ENCODE results near the gene MVB12B. TPM values are rescaled to one million over a fixed set of nuclear protein-coding genes. Genes with fewer than 3 reads are reported as not detected.

The MVB12B gene
- total and polyA plus RNA-seq, 8 donors, result 19.9 to 25.3 (median 22.8) TPM

DNA sequence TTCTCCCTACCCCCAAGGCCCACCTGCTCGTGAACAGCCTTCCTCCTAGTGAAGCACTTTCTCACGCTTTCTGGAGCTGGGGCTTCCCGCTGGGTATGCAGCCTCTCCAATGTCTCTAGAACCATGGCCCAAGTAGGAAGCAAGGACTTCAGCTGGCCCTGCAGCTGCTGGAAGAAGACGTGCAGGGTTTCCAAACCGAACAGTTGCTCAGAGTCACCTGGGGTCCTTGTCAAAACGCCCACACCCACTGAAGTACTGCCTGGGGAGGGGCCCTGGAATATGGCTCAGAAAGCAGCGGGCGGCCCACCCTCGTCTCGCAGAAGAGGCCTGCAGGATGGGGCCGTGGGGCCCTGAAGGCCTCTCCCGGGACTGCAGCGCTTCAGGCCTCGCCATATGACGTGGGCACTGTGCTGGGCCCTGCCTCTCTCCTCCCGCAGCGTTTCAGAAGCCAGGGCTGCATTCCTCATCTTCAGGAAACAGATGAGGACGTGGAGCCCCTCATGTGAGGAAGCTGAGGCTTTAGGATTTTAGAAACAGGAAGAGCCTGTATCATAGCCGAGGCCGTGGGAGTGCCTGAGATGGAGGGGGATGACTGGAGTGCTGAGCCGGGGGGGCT, 171.1 kb downstream of the MVB12B start:
- intact Hi-C loops (cut with DNase I), result no loop called here
- ATAC-seq (no peak), DNase-seq (peak in 1 of 4 donors; percentile 72)
- Histone ChIP-seq H3K36me3 (no peaks in the 10 kb centered on the region), H3K27ac (no peak overlapping the region), H3K4me3 (no peak overlapping the region), H3K9me3 (no peaks in the 10 kb centered on the region), H3K4me1 (peaks cover 6 to 33% of the 10 kb centered on the region in 2 donors), H3K27me3 (peaks cover 0 to 15% of the 10 kb centered on the region in 2 donors)
- TF ChIP-seq, protein P1, sequence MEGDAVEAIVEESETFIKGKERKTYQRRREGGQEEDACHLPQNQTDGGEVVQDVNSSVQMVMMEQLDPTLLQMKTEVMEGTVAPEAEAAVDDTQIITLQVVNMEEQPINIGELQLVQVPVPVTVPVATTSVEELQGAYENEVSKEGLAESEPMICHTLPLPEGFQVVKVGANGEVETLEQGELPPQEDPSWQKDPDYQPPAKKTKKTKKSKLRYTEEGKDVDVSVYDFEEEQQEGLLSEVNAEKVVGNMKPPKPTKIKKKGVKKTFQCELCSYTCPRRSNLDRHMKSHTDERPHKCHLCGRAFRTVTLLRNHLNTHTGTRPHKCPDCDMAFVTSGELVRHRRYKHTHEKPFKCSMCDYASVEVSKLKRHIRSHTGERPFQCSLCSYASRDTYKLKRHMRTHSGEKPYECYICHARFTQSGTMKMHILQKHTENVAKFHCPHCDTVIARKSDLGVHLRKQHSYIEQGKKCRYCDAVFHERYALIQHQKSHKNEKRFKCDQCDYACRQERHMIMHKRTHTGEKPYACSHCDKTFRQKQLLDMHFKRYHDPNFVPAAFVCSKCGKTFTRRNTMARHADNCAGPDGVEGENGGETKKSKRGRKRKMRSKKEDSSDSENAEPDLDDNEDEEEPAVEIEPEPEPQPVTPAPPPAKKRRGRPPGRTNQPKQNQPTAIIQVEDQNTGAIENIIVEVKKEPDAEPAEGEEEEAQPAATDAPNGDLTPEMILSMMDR (IDR thresholded peaks at IDR 0.05), result no peak

DNA sequence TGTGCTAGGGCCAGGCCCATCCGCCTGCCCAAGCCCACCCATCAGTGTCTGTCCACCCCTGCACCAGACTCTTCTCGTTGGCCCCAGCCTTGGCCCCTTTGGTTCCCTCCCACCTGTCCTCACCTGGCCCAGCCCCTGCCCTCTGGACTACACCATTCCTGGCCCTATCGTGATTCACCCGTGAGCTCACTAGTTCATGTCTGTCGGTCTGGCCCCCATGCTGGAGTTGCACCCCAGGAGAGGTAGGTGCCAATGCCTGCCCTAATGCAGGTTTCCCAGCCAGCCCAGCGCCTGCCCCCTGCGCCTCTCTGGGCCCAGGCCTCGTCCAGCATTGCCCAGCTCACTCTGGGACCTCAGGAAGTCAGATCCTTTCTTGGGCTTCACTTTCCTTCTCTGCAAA, 171.7 kb downstream of the MVB12B start:
- Histone ChIP-seq H3K36me3 (peaks cover 0 to 4% of the 10 kb centered on the region in 2 donors), H3K4me3 (no peak overlapping the region), H3K4me1 (peaks cover 6 to 33% of the 10 kb centered on the region in 2 donors), H3K27me3 (peaks cover 0 to 15% of the 10 kb centered on the region in 2 donors), H3K27ac (no peak overlapping the region), H3K9me3 (no peaks in the 10 kb centered on the region)
- peak in 1 of 4 donors; percentile 64 for DNase-seq
- no peak for ATAC-seq
- TF ChIP-seq, protein P1 (IDR thresholded peaks at IDR 0.05), result no peak
- intact Hi-C loops (cut with DNase I), result no loop called here

DNA sequence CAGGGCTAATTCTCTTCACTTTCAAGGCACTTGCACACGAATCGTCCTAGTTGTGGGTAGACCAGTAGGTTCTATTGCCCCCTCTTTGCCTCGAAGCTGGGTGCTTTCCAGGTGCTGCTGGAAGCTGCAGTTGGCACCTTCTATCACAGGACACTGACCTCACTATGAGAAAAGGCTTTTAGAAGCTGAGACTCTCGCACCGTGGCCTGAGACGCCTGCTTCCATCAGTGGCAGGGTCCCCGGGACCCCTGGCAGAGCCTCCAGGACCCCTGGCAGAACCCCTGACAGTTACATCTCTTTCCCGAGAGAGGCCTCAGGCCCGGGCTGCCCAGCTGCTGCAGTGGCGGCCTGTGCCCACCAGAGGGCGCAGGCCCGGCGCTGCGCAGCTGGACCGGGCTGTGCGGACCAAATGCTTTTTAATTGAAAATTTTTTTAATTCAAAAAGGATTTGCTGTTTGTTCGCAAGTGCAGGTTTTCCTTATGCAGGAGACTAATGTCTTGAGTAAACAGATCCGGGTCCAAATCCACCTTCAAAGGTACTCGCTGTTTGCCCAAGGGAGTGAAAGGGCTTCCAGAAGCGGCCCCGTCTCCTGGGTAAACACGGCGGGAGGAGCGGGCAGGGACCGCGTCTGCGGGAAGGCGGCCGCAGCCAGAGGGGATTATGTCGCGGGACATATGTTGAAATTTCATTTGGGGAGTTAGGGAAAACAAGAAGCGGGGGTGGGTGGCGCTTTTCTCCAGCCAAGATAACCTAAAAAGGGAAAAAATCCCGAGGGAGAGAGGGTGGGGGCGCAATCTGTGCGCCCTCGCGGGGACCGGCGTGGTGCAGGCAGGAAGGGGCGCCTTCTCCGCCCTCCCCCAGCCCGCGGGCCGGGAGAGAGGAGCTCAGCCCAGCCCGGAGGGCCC, 172.6 kb downstream of the MVB12B start:
- Histone ChIP-seq H3K27me3 (peaks cover 0 to 15% of the 10 kb centered on the region in 2 donors), H3K9me3 (no peaks in the 10 kb centered on the region), H3K36me3 (peaks cover 0 to 13% of the 10 kb centered on the region in 2 donors), H3K4me3 (peak overlapping the region; percentile 13 to 23), H3K27ac (no peak overlapping the region), H3K4me1 (peaks cover 6 to 33% of the 10 kb centered on the region in 2 donors)
- intact Hi-C loops (cut with DNase I), result no loop called here
- TF ChIP-seq, protein P1 (IDR thresholded peaks at IDR 0.05), result peak; percentile 100
- DNase-seq (peak in 3 of 4 donors; percentile 41 to 91 (median 64)), ATAC-seq (peak; percentile 86)

DNA sequence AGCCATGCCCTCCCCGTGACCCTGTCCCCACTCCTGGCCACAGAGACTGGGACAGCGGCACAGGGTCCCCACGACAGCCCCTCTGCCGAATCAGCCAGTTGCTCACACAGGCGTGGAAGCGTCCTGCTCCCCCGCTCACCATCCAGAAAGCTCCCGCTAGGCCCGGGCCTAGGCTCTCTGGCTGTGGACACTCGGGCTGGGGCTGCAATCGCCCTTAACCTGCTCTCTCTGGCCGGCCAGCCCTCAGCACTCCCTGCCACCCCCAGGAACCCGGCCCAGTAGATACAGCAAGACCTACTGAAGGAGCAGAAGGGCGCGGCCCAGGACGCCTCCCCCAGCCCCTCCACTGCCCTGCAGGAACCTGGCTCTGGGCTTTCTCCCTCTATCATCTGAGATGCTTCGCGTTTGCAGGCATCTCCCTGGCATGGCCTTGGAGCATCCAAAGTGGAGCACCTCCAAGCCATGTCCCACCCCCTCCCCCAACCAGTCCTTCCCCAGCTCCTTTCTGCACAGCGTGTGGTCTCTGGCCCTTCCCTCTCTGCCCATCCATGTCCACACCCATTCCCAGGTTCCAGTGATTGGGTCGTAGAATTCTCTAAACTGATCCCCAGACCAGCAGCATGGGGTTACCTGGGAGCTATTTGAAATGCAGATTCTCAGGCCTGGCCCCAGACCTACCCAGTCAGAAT, 173.4 kb downstream of the MVB12B start:
- DNase-seq, result peak in 1 of 4 donors; percentile 74
- H3K27me3 ChIP-seq, result peaks cover 0 to 15% of the 10 kb centered on the region in 2 donors
- peaks cover 6 to 33% of the 10 kb centered on the region in 2 donors for H3K4me1 ChIP-seq
- no peak overlapping the region for H3K27ac ChIP-seq
- peak overlapping the region in 1 of 2 donors; percentile 23 for H3K4me3 ChIP-seq
- no peaks in the 10 kb centered on the region for H3K9me3 ChIP-seq
- ATAC-seq, result no peak
- intact Hi-C loops (cut with DNase I), result loop anchor here in 1 of 2 donors (10.0 kb wide), 1 partner anchor 55 kb away; no protein-coding TSS in a partner anchor
- H3K36me3 ChIP-seq, result peaks cover 0 to 21% of the 10 kb centered on the region in 2 donors
- TF ChIP-seq, protein P1 (IDR thresholded peaks at IDR 0.05), result no peak

Measured in left lung (tissue), 10 donors.